Kidney (tissue), 14 donors: ENCODE measurements around the gene LILRA5. TPM values are rescaled to one million over a fixed set of nuclear protein-coding genes. Genes with fewer than 3 reads are reported as not detected.

Experiments
- DNase-seq, 5 donors: peaks; one replicate each; pipeline ENCODE4 v3.0.0-alpha.2; 2013 to 2020
- FAIRE-seq: peaks from 2 replicates; lab custom pipeline; 2012; peaks lifted over from hg19 to GRCh38; lab: Jason Lieb, UNC
- H3K27ac ChIP-seq, 2 donors: one replicate each; pipeline ENCODE4 v1.7.0; 2013; ENCODE audit warnings: low read depth in 2 of 2, low read length in 2 of 2, inconsistent platforms in 1 of 2
- H3K27me3 ChIP-seq: one replicate; pipeline ENCODE4 v1.7.1; 2013; ENCODE audit warnings: low read length, inconsistent platforms; ENCODE audit not compliant: control insufficient read depth, insufficient read depth
- H3K36me3 ChIP-seq, 3 donors: one replicate each; pipeline versions ENCODE4 v1.7.0 to v1.7.1; 2013; ENCODE audit warnings: low read length in 3 of 3, control low read depth in 1 of 3, inconsistent platforms in 1 of 3; ENCODE audit not compliant: insufficient read depth in 3 of 3, control insufficient read depth in 2 of 3
- H3K4me1 ChIP-seq, 3 donors: one replicate each; pipeline versions ENCODE4 v1.7.0 to v1.7.1; 2013; ENCODE audit warnings: low read length in 3 of 3, inconsistent platforms in 1 of 3, low read depth in 1 of 3; ENCODE audit not compliant: control insufficient read depth in 2 of 3, insufficient read depth in 2 of 3
- H3K4me3 ChIP-seq, 3 donors: one replicate each; pipeline versions ENCODE4 v1.7.0 to v1.8.1; 2013; ENCODE audit warnings: low read length in 3 of 3, control low read depth in 1 of 3, inconsistent platforms in 1 of 3
- H3K9ac ChIP-seq, 3 donors: one replicate each; pipeline versions ENCODE4 v1.7.0 to v1.7.1; 2013; ENCODE audit warnings: low read length in 3 of 3, control low read depth in 1 of 3, inconsistent platforms in 1 of 3
- H3K9me3 ChIP-seq, 3 donors: one replicate each; pipeline versions ENCODE4 v1.7.0 to v1.7.1; 2013; ENCODE audit warnings: low read length in 3 of 3, control low read depth in 1 of 3, inconsistent platforms in 1 of 3; ENCODE audit not compliant: control insufficient read depth in 2 of 3, insufficient read depth in 1 of 3
- CTCF ChIP-seq: IDR thresholded peaks from 3 replicates; pipeline ENCODE4 v1.5.1; 2012; ENCODE audit warnings: mild to moderate bottlenecking, moderate library complexity, borderline replicate concordance; ENCODE audit not compliant: insufficient read depth; ENCODE audit errors: extremely low read depth
- intact Hi-C: fragments of 100-400 bp; cut with DNase I; formaldehyde crosslinking; loops from one replicate; pipeline ENCODE4 v1.11.1; 2022
- polyA plus RNA-seq: library from polyadenylated mRNA; stranded (reverse); fragments of 350-450 nt; fragmentation: Illumina TruSeq; extraction: RNeasy Lipid Tissue Mini Kit (QIAGEN cat#74804); gene quantifications from one replicate; pipeline ENCODE4 v1.2.3, GENCODE V29; 2014; ENCODE audit warnings: low read depth, low replicate concordance; ENCODE audit not compliant: insufficient read depth
- total RNA-seq: library from RNA; stranded (reverse); fragmentation: NEBNext Ultra II Directional; extraction: Animal tissue kit (Norgen Biotek cat#: 25700); gene quantifications from one replicate; pipeline ENCODE4 v1.2.1, GENCODE V29; 2021
- donor health status: control.
- donor health status: control.
- donor health status: control.
- donor health status: control.
- donor health status: control.
- donor health status: DM: yes; HTN: yes; CAD: no.
- donor health status: Normal renal cell carcinoma (clear cell type).

The LILRA5 gene
- total and polyA plus RNA-seq, 2 donors from 2014 or later: 1.4 to 5.9 TPM

GRCh38 chr19:54315956-54316355 lies 3.0 kb upstream of the LILRA5 start:
- no peak overlapping the region for H3K4me3 ChIP-seq
- DNase-seq (no peak), FAIRE-seq (no peak)
- TF ChIP-seq CTCF: no peak
- H3K4me1 ChIP-seq: no peaks in the 10 kb centered on the region
- no peaks in the 10 kb centered on the region for H3K27me3 ChIP-seq
- no peaks in the 10 kb centered on the region for H3K36me3 ChIP-seq
- intact Hi-C loops: no loop called here
- no peaks in the 10 kb centered on the region for H3K9me3 ChIP-seq
- H3K27ac ChIP-seq: no peak overlapping the region
- no peak overlapping the region for H3K9ac ChIP-seq

GRCh38 chr19:54312011-54312410 lies 955 bp downstream of the LILRA5 start:
- no peaks in the 10 kb centered on the region for H3K4me1 ChIP-seq
- H3K9me3 ChIP-seq: no peaks in the 10 kb centered on the region
- no peak overlapping the region for H3K4me3 ChIP-seq
- no peak overlapping the region for H3K27ac ChIP-seq
- TF ChIP-seq CTCF: no peak
- H3K9ac ChIP-seq: no peak overlapping the region
- FAIRE-seq (no peak), DNase-seq (no peak)
- no peaks in the 10 kb centered on the region for H3K27me3 ChIP-seq
- H3K36me3 ChIP-seq: no peaks in the 10 kb centered on the region
- intact Hi-C loops: no loop called here

DNA sequence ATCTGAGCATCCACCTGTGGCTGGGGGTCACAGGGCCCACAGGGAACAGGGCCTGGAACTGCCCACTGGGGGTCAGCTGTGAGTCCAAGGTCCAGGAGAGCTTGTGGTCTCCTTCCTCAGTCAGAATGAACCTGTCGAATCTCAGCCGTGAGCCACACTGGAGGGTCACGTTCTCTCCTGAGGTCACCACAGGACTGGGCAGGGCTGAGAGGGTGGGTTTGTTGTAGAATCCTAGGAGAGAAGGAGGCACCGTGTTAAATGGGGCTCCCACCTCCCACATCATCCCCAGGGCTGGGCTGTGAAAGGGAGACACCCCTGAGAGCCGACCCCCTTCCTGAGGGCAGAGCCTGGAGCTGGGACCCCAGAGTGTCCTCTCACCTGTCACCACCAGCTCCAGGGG lies 1.5 kb downstream of the LILRA5 start:
- TF ChIP-seq CTCF: no peak
- FAIRE-seq (no peak), DNase-seq (no peak)
- H3K9me3 ChIP-seq: no peaks in the 10 kb centered on the region
- no peaks in the 10 kb centered on the region for H3K4me1 ChIP-seq
- no peak overlapping the region for H3K27ac ChIP-seq
- H3K36me3 ChIP-seq: no peaks in the 10 kb centered on the region
- H3K27me3 ChIP-seq: no peaks in the 10 kb centered on the region
- no peak overlapping the region for H3K4me3 ChIP-seq
- H3K9ac ChIP-seq: no peak overlapping the region
- intact Hi-C loops: no loop called here

GRCh38 chr19:54310543-54310942 lies 2.4 kb downstream of the LILRA5 start:
- H3K27ac ChIP-seq: no peak overlapping the region
- FAIRE-seq: no peak
- no peak for TF ChIP-seq CTCF

More at GRCh38 chr19:54310543-54310942, 2.4 kb downstream of the LILRA5 start:
- Histone ChIP-seq H3K9me3 (no peaks in the 10 kb centered on the region), H3K27me3 (no peaks in the 10 kb centered on the region), H3K36me3 (no peaks in the 10 kb centered on the region), H3K4me3 (no peak overlapping the region), H3K9ac (no peak overlapping the region), H3K4me1 (no peaks in the 10 kb centered on the region)
- DNase-seq: no peak
- intact Hi-C loops: no loop called here
